Parathyroid adenoma (tissue), 2 donors: ENCODE data around the gene CCDC159.
A peak's percentile ranks its signal among the peaks of the same experiment; 100 is the strongest.

ENCODE experiments used
- H2AFZ ChIP-seq: fragments of 300-600 bp; sonication (generic); one replicate; pipeline ENCODE4 v1.7.0; 2017; ENCODE audit warnings: antibody characterized with exemption, mild to moderate bottlenecking
- H3K27ac ChIP-seq: fragments of 300-600 bp; sonication (generic); one replicate; pipeline ENCODE4 v1.7.0; 2017
- H3K27me3 ChIP-seq: fragments of 300-600 bp; sonication (generic); one replicate; pipeline ENCODE4 v1.7.0; 2017; ENCODE audit warnings: low read length; ENCODE audit not compliant: control insufficient read depth, insufficient read depth
- H3K36me3 ChIP-seq: fragments of 300-600 bp; sonication (generic); one replicate; pipeline ENCODE4 v1.7.0; 2017; ENCODE audit warnings: low read length; ENCODE audit not compliant: control insufficient read depth, insufficient read depth
- H3K4me1 ChIP-seq: fragments of 300-600 bp; sonication (generic); one replicate; pipeline ENCODE4 v1.7.0; 2017; ENCODE audit warnings: control low read depth
- H3K4me2 ChIP-seq: fragments of 300-600 bp; sonication (generic); one replicate; pipeline ENCODE4 v1.7.0; 2017; ENCODE audit warnings: low read length
- H3K4me3 ChIP-seq: fragments of 300-600 bp; sonication (generic); one replicate; pipeline ENCODE4 v1.7.0; 2017; ENCODE audit warnings: low read depth, low read length
- H3K79me2 ChIP-seq: fragments of 300-600 bp; sonication (generic); one replicate; pipeline ENCODE4 v1.7.0; 2017; ENCODE audit warnings: control low read depth
- H3K9ac ChIP-seq: fragments of 300-600 bp; sonication (generic); one replicate; pipeline ENCODE4 v1.7.0; 2017; ENCODE audit warnings: mild to moderate bottlenecking
- H3K9me3 ChIP-seq: fragments of 300-600 bp; sonication (generic); one replicate; pipeline ENCODE4 v1.7.0; 2017; ENCODE audit warnings: low read length; ENCODE audit not compliant: control insufficient read depth
- CTCF ChIP-seq: fragments of 300-600 bp; sonication (generic); IDR thresholded peaks from one replicate; pipeline ENCODE4 v1.7.0; 2017; ENCODE audit warnings: antibody characterized with exemption, mild to moderate bottlenecking
- donor health status: primary hyperparathyroidism.

CCDC159 gene

GRCh38 chr19:11324079-11324661 is 22.1 kb upstream of the CCDC159 start:
- H3K4me3 ChIP-seq = no peak overlapping the region
- no peak overlapping the region for H3K9ac ChIP-seq
- H3K27me3 ChIP-seq = no peaks in the 10 kb centered on the region
- peak overlapping the region; percentile 61 for H3K27ac ChIP-seq
- peaks cover 9% of the 10 kb centered on the region for H3K4me1 ChIP-seq
- peak overlapping the region; percentile 40 for H2AFZ ChIP-seq
- H3K9me3 ChIP-seq = no peaks in the 10 kb centered on the region
- peak overlapping the region; percentile 56 for H3K4me2 ChIP-seq
- no peaks in the 10 kb centered on the region for H3K79me2 ChIP-seq
- TF ChIP-seq CTCF = no peak
- H3K36me3 ChIP-seq = no peaks in the 10 kb centered on the region

GRCh38 chr19:11324748-11325389 is 21.4 kb upstream of the CCDC159 start:
- H3K9me3 ChIP-seq = no peaks in the 10 kb centered on the region
- no peak for TF ChIP-seq CTCF
- H3K27ac ChIP-seq = peak overlapping the region; percentile 61
- H3K36me3 ChIP-seq = no peaks in the 10 kb centered on the region
- H3K27me3 ChIP-seq = no peaks in the 10 kb centered on the region
- peak overlapping the region; percentile 4 for H3K4me2 ChIP-seq
- H3K4me3 ChIP-seq = no peak overlapping the region
- no peak overlapping the region for H3K9ac ChIP-seq
- H2AFZ ChIP-seq = no peak overlapping the region
- H3K79me2 ChIP-seq = no peaks in the 10 kb centered on the region
- peaks cover 9% of the 10 kb centered on the region for H3K4me1 ChIP-seq

GRCh38 chr19:11325544-11325943 is 20.8 kb upstream of the CCDC159 start:
- H3K4me3 ChIP-seq = no peak overlapping the region
- H3K4me2 ChIP-seq = no peak overlapping the region
- no peak for TF ChIP-seq CTCF
- no peaks in the 10 kb centered on the region for H3K79me2 ChIP-seq
- no peaks in the 10 kb centered on the region for H3K27me3 ChIP-seq
- H3K4me1 ChIP-seq = peaks cover 9% of the 10 kb centered on the region
- no peak overlapping the region for H2AFZ ChIP-seq
- no peak overlapping the region for H3K27ac ChIP-seq
- H3K36me3 ChIP-seq = no peaks in the 10 kb centered on the region
- no peaks in the 10 kb centered on the region for H3K9me3 ChIP-seq
- no peak overlapping the region for H3K9ac ChIP-seq

GRCh38 chr19:11330127-11330526 is 16.2 kb upstream of the CCDC159 start:
- TF ChIP-seq CTCF = no peak
- Histone ChIP-seq H3K36me3 (no peaks in the 10 kb centered on the region), H3K27ac (no peak overlapping the region)

GRCh38 chr19:11331502-11331901 is 14.8 kb upstream of the CCDC159 start:
- Histone ChIP-seq H3K4me3 (no peak overlapping the region), H3K9ac (no peak overlapping the region), H3K79me2 (no peaks in the 10 kb centered on the region), H3K36me3 (no peaks in the 10 kb centered on the region), H3K4me1 (no peaks in the 10 kb centered on the region), H3K9me3 (no peaks in the 10 kb centered on the region), H2AFZ (no peak overlapping the region), H3K27ac (no peak overlapping the region), H3K27me3 (no peaks in the 10 kb centered on the region), H3K4me2 (no peak overlapping the region)
- TF ChIP-seq CTCF = no peak

More at GRCh38 chr19:11330127-11330526, 16.2 kb upstream of the CCDC159 start:
- Histone ChIP-seq H3K79me2 (no peaks in the 10 kb centered on the region), H3K9ac (no peak overlapping the region), H2AFZ (no peak overlapping the region), H3K4me3 (no peak overlapping the region), H3K4me1 (no peaks in the 10 kb centered on the region), H3K4me2 (no peak overlapping the region), H3K9me3 (no peaks in the 10 kb centered on the region), H3K27me3 (no peaks in the 10 kb centered on the region)
